Measurements from ENCODE around the gene CFAP77. TPM values are rescaled to one million over a fixed set of nuclear protein-coding genes. Genes with fewer than 3 reads are reported as not detected.

The CFAP77 gene
- polyA plus RNA-seq, 1 of the 3 experiments (the other 2 are of a cell fraction) = 1.1 TPM

DNA sequence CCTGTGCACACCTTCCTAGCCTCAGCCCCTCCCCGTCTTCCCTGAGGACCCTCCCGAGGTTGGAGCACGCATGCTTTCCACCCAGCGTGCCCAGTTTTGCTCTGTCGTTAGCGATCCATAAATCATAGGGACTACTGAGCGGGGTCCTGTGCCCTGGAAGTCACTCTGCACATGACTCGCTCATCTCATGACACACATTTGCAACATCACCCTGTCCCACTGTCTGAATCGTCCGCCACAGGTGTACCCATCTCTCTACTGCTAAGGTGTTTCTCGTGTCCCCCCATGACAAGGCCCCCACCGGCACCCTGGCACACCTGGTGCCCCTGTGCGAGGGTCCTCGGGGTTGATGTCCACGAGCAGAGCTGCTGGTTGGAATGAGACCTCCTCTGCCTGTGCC lies 103.4 kb downstream of the CFAP77 start:
- H3K9ac ChIP-seq = no peak overlapping the region
- DNase-seq = no peak
- no peak overlapping the region for H3K27ac ChIP-seq (ENCODE audit: low read depth in 2 of 2, low read length in 1 of 2)
- no peaks in the 10 kb centered on the region for H3K79me2 ChIP-seq (ENCODE audit: insufficient read depth)
- WGBS (ENCODE audit: low lambda C conversion rate) = 78% methylated on average over 15 of the region's 15 CpGs
- H3K9me2 ChIP-seq = no peaks in the 10 kb centered on the region
- no peaks in the 10 kb centered on the region for H3K36me3 ChIP-seq (replicated peaks in 1 of 2; ENCODE audit: control insufficient read depth in 1 of 2, insufficient read depth in 2 of 2, low read length in 1 of 2)
- H3K4me3 ChIP-seq (ENCODE audit: low read depth in 2 of 2, low read length in 1 of 2) = no peak overlapping the region
- no peaks in the 10 kb centered on the region for H3F3A ChIP-seq (replicated peaks; ENCODE audit: insufficient read depth)
- no peak overlapping the region for H3K4me2 ChIP-seq
- no peak overlapping the region for H2AFZ ChIP-seq (ENCODE audit: low read depth)
- TF ChIP-seq TAF1 (IDR thresholded peaks at IDR 0.05; ENCODE audit: borderline replicate concordance, low read depth, low read length) (no peak), MXI1 (IDR thresholded peaks at IDR 0.05; ENCODE audit: low read depth, low read length) (no peak), ELF1 (IDR thresholded peaks at IDR 0.05) (no peak), NRF1 (IDR thresholded peaks at IDR 0.05; ENCODE audit: low read depth, low read length) (no peak), YY1 (IDR thresholded peaks at IDR 0.05; ENCODE audit: low read depth) (no peak), CHD2 (IDR thresholded peaks at IDR 0.05; ENCODE audit: low read length, partially characterized antibody) (no peak), RFX5 (IDR thresholded peaks at IDR 0.05; ENCODE audit: low read length) (no peak), NFIC (IDR thresholded peaks at IDR 0.05; ENCODE audit: borderline replicate concordance) (no peak), REST (IDR thresholded peaks at IDR 0.05; ENCODE audit: low read depth, low read length) (no peak), CTCF (IDR thresholded peaks at IDR 0.05) (no peak), GABPA (IDR thresholded peaks at IDR 0.05; ENCODE audit: low read depth) (no peak), RCOR1 (IDR thresholded peaks at IDR 0.05; ENCODE audit: low read length) (no peak), IRF3 (IDR thresholded peaks at IDR 0.05; ENCODE audit: low read depth, low read length) (no peak)
- TF ChIP-seq, protein P1, sequence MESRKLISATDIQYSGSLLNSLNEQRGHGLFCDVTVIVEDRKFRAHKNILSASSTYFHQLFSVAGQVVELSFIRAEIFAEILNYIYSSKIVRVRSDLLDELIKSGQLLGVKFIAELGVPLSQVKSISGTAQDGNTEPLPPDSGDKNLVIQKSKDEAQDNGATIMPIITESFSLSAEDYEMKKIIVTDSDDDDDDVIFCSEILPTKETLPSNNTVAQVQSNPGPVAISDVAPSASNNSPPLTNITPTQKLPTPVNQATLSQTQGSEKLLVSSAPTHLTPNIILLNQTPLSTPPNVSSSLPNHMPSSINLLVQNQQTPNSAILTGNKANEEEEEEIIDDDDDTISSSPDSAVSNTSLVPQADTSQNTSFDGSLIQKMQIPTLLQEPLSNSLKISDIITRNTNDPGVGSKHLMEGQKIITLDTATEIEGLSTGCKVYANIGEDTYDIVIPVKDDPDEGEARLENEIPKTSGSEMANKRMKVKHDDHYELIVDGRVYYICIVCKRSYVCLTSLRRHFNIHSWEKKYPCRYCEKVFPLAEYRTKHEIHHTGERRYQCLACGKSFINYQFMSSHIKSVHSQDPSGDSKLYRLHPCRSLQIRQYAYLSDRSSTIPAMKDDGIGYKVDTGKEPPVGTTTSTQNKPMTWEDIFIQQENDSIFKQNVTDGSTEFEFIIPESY (IDR thresholded peaks at IDR 0.05; ENCODE audit: borderline replicate concordance, low read depth) = no peak
- H4K20me1 ChIP-seq (ENCODE audit: insufficient read depth) = no peaks in the 10 kb centered on the region
- peaks cover 0 to 15% of the 10 kb centered on the region in 2 experiments; a peak in 1 of 4 replicates for H3K4me1 ChIP-seq (ENCODE audit: control insufficient read depth in 1 of 2, insufficient read depth in 2 of 2, low read depth in 1 of 2, low read length in 1 of 2)
- H3K9me3 ChIP-seq = no peaks in the 10 kb centered on the region
- CTCF ChIA-PET = no interaction called here
- POLR2A ChIA-PET = no interaction called here
- H3K27me3 ChIP-seq (ENCODE audit: insufficient read depth) = no peaks in the 10 kb centered on the region
